LNCaP clone FGC (cell line): ENCODE measurements around the gene GABRG3.
A peak's percentile ranks its signal among the peaks of the same experiment; 100 is the strongest.

Source experiments
- DNase-seq: peaks from one replicate; pipeline ENCODE4 v3.0.0-alpha.2; 2011; ENCODE audit warnings: low read depth
- H3K4me3 ChIP-seq: 2 replicates; pipeline ENCODE4 v1.5.1; 2011; ENCODE audit warnings: mild to moderate bottlenecking, low read depth, low read length, control low read depth
- CTCF ChIP-seq: IDR thresholded peaks from 2 replicates; pipeline ENCODE4 v1.5.1; 2012; ENCODE audit warnings: mild to moderate bottlenecking; ENCODE audit not compliant: control insufficient read depth, insufficient read depth; ENCODE audit errors: extremely low read depth

GABRG3 gene

DNA sequence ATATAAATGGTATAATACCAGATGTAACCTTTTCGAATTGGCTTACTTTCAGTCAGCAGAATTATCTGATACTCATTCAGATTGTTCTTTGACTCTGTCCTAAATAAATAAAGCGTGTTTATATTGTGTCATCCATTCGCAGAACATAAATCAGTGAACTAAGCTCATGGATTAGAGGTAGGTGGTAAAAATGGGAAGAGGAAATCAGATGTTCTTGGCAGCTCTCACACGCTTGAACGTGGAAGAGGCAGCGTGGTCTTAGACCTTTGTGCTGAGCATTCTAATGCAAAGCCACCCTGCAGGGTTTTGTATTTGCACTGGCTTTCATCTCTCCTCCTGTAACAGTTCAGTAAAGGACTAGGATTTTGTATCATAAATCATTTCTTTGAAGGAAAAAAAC lies 441.4 kb downstream of the GABRG3 start:
- TF ChIP-seq CTCF, result no peak
- DNase-seq, result no peak
- H3K4me3 ChIP-seq, result no peak overlapping the region

DNA sequence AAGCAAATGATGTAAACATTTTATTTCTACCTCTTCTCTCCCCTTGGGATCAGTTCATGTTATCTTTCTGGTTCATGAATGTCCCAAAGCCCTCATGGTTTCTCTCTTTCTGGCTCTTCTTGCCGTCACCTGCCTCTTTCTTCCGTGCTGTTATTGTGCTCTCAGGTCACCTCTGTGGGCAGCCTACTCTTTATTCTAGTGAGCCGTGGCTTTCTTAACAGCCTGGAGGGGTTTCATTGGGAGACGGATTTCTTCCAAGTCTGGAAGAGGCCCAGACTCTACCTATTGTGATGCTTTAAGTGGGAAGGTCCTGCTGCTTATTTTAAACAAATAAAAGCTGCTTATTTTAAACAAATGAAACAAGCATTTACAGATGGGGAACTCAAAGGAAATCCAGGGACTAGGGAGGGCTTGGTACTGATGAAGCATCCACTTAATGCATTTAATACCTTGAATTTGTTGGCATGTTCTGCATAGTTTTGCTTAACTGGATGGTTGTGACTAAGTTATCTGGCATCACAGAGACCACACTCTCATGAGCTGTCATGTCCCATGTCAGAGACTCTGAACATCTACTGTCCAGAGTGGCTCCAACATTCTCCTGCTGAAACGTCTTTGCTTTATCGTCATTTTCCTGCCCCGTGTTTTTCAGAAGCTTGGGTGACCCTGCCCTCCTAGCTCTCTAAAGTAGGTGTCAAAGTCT lies 443.3 kb downstream of the GABRG3 start:
- DNase-seq, result no peak
- no peak overlapping the region for H3K4me3 ChIP-seq
- no peak for TF ChIP-seq CTCF

DNA sequence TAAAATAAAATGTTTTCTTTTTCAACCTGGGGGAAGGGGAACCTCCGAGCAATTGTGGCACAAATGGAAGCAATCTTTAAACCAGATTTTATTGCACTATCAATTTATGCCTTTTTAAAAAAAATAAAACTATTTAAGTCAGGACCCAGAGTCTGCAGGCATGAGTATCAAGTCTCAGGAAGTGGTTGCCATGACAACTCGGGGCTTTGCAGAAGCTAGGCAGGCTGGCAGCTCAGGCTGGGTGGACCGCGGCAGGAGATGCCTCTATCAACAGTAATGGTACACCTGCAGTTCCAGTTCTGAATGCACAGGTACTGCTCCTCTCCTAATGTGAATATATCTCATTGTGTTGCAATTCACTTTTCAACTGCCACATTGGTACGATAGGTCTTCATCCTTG lies 447.7 kb downstream of the GABRG3 start:
- no peak for DNase-seq
- no peak for TF ChIP-seq CTCF
- no peak overlapping the region for H3K4me3 ChIP-seq

DNA sequence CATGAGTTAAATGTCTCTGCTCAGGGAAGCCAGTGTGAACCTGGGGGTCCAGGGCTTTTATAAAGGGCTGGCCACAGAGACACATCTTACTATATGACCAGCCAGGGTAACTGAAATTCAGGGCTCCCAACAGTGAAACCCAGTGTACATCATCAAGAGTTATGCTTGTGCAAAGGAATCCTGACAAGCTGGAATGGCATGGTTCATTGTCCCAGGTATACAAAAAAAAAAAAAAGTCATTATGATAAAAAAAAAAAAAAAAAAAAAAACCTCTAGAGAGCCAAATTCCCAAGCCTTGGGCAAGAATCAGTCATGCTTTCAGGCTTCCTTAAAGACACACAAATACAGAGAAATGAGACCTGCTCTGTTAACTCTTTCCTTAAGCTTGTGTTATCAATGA lies 452.0 kb downstream of the GABRG3 start:
- no peak for DNase-seq
- H3K4me3 ChIP-seq, result no peak overlapping the region
- TF ChIP-seq CTCF, result no peak

DNA sequence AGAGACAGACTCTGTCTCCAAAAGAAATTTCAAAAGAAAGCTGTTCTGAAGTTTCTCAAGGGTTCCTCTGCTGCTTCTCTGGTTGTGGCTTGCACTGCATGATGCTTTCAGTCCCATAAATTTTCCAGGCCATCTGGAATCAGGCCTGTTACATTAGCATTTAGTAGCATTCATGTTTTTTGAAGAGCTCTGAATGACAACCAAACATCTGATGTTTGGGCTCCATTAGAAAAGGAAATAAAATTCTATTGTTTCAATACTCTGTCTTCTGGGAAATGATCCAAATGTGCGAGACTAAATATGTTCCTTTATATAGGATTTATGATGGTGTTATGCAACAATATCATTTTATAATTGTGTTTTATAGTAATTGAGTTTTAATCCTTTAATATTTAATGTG lies 455.8 kb downstream of the GABRG3 start:
- peak; percentile 78 for DNase-seq
- TF ChIP-seq CTCF, result no peak
- H3K4me3 ChIP-seq, result no peak overlapping the region

GRCh38 chr15:27427276-27427675 lies 456.3 kb downstream of the GABRG3 start:
- no peak for TF ChIP-seq CTCF
- peak; percentile 80 for DNase-seq
- H3K4me3 ChIP-seq, result no peak overlapping the region

DNA sequence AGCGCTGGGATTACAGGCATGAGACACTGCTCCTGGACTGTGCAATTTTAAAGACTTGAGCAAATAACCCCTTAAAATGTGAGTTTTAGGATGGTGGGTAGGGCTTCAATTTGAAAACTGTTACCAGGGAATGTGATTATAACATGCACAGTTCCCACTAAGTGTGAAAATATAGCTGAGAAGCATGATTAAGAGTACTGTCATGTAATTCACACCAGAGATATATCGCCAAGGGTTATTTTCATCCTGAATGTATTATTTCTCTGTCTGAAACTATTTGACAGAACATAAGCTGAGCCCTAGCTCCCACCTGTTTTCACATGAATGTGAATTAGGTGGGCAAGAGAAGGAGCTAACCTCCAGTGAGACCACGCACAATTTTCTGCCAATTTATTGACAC lies 457.2 kb downstream of the GABRG3 start:
- no peak overlapping the region for H3K4me3 ChIP-seq
- no peak for TF ChIP-seq CTCF
- no peak for DNase-seq
